HEK293T (cell line): ENCODE results near the gene DENND6A.

Source experiments
- CTCF ChIA-PET: fragments of 350-600 bp; formaldehyde crosslinking; extraction: SDS; loops from one replicate; lab custom pipeline; 2021; ENCODE audit warnings: antibody characterized with exemption, inconsistent platforms; lab: Yijun Ruan, JAX
- POLR2A ChIA-PET: fragments of 350-600 bp; formaldehyde crosslinking; extraction: SDS; loops from one replicate; lab custom pipeline; 2020; ENCODE audit warnings: antibody characterized with exemption, inconsistent platforms; lab: Yijun Ruan, JAX
- DNase-seq: peaks from one replicate; pipeline ENCODE4 v3.0.0; 2012; ENCODE audit warnings: mixed read lengths; ENCODE audit errors: extremely low spot score
- ARNT ChIP-seq: fragments of 450-650 bp; IDR thresholded peaks from 2 replicates; pipeline ENCODE4 v1.6.1; 2017; ENCODE audit warnings: mild to moderate bottlenecking
- BHLHE40 ChIP-seq: fragments of 450-650 bp; IDR thresholded peaks from 2 replicates; pipeline ENCODE4 v1.6.1; 2016; ENCODE audit warnings: mild to moderate bottlenecking, moderate library complexity, borderline replicate concordance
- CTBP1 ChIP-seq: fragments of 450-650 bp; IDR thresholded peaks from 2 replicates; pipeline ENCODE4 v1.6.1; 2016; ENCODE audit warnings: borderline replicate concordance
- ELF4 ChIP-seq: fragments of 450-650 bp; IDR thresholded peaks from 2 replicates; pipeline ENCODE4 v1.6.1; 2017; ENCODE audit warnings: antibody characterized with exemption
- FOXA1 ChIP-seq: fragments of 450-650 bp; IDR thresholded peaks from 2 replicates; pipeline ENCODE4 v1.6.1; 2016; ENCODE audit warnings: mild to moderate bottlenecking
- FOXK2 ChIP-seq: fragments of 450-650 bp; IDR thresholded peaks from 2 replicates; pipeline ENCODE4 v1.6.1; 2016; ENCODE audit warnings: mild to moderate bottlenecking
- FOXM1 ChIP-seq: fragments of 450-650 bp; IDR thresholded peaks from 2 replicates; pipeline ENCODE4 v1.6.1; 2017; ENCODE audit warnings: mild to moderate bottlenecking, borderline replicate concordance
- HDGF ChIP-seq: fragments of 450-650 bp; IDR thresholded peaks from 2 replicates; pipeline ENCODE4 v1.6.1; 2017; ENCODE audit warnings: antibody characterized with exemption, borderline replicate concordance
- L3MBTL2 ChIP-seq: fragments of 450-650 bp; conservative IDR thresholded peaks from 2 replicates; pipeline ENCODE4 v1.6.1; 2016; ENCODE audit warnings: mild to moderate bottlenecking
- LEF1 ChIP-seq: fragments of 450-650 bp; IDR thresholded peaks from 2 replicates; pipeline ENCODE4 v1.6.1; 2017; ENCODE audit warnings: mild to moderate bottlenecking, borderline replicate concordance
- NFRKB ChIP-seq: fragments of 450-650 bp; IDR thresholded peaks from 2 replicates; pipeline ENCODE4 v1.6.1; 2016; ENCODE audit warnings: mild to moderate bottlenecking, moderate library complexity
- SP1 ChIP-seq: fragments of 450-650 bp; IDR thresholded peaks from 2 replicates; pipeline ENCODE4 v1.6.1; 2017
- SUZ12 ChIP-seq: fragments of 450-650 bp; IDR thresholded peaks from 2 replicates; pipeline ENCODE4 v1.6.1; 2016; ENCODE audit warnings: mild to moderate bottlenecking
- TARDBP ChIP-seq: fragments of 450-650 bp; IDR thresholded peaks from 2 replicates; pipeline ENCODE4 v1.6.1; 2016
- ZNF384 ChIP-seq: fragments of 450-650 bp; IDR thresholded peaks from 2 replicates; pipeline ENCODE4 v1.6.1; 2016
- TF ChIP-seq, protein P1 (sequence below): fragments of 450-650 bp; IDR thresholded peaks from 2 replicates; pipeline ENCODE4 v1.6.1; 2016

The DENND6A gene

DNA sequence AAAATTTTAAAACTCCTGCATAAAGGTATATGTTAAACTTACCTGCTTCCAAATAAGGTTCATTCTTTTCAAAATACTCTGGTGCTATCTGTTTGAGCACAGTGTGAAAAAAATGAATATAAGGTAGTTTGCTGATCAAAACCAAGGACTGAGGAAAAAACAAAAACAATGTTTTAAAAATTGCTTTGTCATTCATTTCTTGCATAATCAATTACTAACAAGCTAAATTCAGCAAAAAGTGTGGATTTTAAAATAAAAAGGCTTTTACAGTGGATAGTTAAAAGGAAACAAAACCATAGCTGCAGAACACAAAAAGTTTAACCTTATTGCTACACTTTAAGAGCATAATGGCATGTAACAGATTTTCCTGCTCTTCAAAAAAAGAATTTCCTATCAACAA is 31.5 kb downstream of the DENND6A start:
- ChIA-PET POLR2A (no interaction called here), CTCF (no interaction called here)
- no peak for DNase-seq
- no peak for TF ChIP-seq ARNT
- no peak for TF ChIP-seq TARDBP
- TF ChIP-seq FOXM1, result no peak
- TF ChIP-seq FOXK2, result no peak
- TF ChIP-seq ELF4, result no peak
- TF ChIP-seq ZNF384, result no peak
- TF ChIP-seq SUZ12, result no peak
- TF ChIP-seq CTBP1, result no peak
- TF ChIP-seq HDGF, result no peak
- TF ChIP-seq SP1, result no peak
- TF ChIP-seq NFRKB, result no peak

DNA sequence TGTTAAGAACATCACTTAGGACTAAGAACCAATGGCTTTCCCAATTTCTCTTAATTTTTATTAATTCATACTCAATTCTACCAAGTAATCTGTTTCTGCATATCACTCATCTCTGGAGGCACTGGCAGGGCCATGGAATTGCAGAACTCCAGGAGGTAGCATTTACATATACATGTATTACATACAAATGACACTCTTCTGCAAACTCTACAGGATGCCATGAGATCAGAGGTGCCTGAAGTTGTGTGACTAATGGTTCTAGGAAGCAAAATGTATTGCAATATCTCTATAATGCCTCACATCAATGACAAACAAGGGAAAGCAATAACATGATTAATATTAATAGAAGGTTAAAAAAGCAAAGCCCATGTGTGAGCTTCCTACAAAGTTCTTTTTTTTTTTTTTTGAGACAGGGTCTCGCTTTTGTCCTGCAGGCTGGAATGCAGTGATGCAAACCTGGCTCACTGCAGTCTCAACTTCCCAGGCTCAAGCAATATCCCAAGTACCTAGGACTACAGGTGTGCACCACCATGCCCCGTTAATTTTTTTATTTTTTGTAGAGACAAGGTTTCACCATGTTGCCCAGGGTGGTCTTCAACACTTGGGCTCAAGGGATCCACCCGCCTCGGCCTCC is 33.0 kb downstream of the DENND6A start:
- ChIA-PET POLR2A (no interaction called here), CTCF (interaction anchor here (0.6 kb wide), 1 partner anchor 214 kb away, joined by 3 read pairs; no protein-coding TSS in a partner anchor)
- no peak for DNase-seq
- TF ChIP-seq SUZ12 (no peak), LEF1 (no peak)

DNA sequence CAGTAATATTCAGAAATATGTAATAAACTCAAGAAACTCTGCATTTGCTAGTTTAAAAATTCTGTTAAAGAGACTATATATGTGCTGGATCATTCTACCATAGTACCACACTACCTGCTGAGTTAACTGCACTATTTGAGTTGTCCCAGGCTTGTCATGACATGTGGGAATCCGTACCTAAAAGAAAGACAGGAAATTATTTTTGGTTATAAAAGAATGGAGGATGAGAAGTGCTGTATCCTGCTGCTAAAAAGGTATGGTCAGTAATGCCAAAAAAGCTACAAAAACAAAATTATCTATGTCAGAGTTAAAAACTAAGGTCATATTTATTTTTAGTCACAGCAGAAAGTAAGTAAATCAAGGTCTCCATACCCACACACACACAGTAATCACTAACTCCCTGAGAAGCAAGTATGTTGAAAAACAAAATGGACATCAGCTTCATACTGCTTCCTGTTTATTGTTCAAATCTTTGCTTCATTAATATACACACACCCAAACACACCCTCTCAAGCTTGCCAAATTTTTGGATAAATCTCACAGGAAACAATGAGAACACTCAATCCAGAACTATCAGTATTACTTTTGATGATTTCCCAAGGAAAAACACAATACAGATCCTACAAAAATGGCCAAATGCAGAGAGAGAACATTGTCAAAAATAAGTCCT is 33.7 kb downstream of the DENND6A start:
- POLR2A ChIA-PET, result no interaction called here
- CTCF ChIA-PET, result no interaction called here
- TF ChIP-seq ELF4, result no peak
- no peak for TF ChIP-seq LEF1
- TF ChIP-seq, protein P1, sequence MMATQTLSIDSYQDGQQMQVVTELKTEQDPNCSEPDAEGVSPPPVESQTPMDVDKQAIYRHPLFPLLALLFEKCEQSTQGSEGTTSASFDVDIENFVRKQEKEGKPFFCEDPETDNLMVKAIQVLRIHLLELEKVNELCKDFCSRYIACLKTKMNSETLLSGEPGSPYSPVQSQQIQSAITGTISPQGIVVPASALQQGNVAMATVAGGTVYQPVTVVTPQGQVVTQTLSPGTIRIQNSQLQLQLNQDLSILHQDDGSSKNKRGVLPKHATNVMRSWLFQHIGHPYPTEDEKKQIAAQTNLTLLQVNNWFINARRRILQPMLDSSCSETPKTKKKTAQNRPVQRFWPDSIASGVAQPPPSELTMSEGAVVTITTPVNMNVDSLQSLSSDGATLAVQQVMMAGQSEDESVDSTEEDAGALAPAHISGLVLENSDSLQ, result no peak
- DNase-seq, result no peak

DNA sequence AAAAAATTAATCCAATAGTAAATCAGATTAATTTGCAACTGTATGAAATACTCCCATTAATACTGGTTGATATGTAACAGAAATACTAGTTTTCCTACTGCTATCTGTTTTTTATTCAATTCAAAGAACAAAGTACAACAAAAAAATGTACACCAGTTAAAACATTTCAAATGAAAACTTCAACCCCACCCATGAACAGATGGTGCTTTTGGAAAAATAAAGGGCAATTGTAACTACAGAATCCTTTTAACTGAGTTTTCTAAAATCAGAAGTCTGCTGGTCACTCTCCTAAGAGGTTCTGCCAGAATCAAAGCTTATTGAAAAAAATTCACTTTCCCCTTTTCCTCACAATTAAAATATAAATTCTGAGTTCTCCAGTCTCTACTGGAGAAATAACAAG is 34.3 kb downstream of the DENND6A start:
- POLR2A ChIA-PET, result no interaction called here
- CTCF ChIA-PET, result no interaction called here
- no peak for DNase-seq
- TF ChIP-seq FOXM1 (no peak), L3MBTL2 (no peak), FOXA1 (no peak)
- TF ChIP-seq, protein P1, result no peak

DNA sequence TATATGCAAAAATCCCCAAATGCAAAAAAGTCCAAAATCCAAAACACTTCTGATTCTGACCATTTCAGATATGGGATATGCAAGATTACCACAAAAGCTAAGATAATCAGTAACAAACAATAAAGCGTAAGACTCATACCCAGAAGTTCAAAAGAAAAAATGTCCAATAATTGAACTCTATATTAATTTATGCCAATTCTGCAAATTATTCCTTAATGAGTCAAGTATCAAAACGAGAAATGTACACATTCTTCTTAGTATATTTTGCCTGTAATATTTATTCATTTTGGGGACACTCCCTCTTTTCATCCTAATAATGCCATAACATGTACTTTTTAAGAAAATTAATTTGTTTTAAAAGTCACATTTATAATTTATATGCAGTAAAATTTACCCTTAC is 37.1 kb downstream of the DENND6A start:
- TF ChIP-seq SP1 (no peak), ARNT (no peak), FOXM1 (no peak), FOXA1 (no peak), L3MBTL2 (no peak)
- ChIA-PET CTCF (no interaction called here), POLR2A (no interaction called here)
- DNase-seq, result no peak

DNA sequence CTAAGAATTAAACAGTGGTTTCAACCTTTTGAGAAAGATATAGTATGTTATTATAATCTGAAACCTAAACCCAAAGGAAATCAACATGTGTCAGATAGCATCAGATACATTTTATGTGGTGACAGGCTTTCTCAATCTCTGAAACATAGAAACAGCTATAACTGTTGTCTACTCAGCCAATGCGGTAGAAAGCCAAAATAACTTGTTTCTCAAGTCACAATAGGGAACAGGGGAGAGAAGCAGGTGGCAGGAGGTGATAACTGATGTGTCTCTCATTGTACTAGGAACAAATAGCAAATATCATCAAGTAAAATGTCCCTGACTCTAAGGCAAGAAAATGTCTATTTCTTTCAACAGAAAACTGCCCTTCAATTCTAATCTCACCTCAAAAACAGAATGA is 38.6 kb downstream of the DENND6A start:
- TF ChIP-seq ARNT (no peak), FOXM1 (no peak), L3MBTL2 (no peak), HDGF (no peak), TARDBP (no peak), BHLHE40 (no peak), ZNF384 (no peak), SUZ12 (no peak), CTBP1 (no peak), ELF4 (no peak), SP1 (no peak)
- TF ChIP-seq, protein P1, result no peak
- no peak for DNase-seq
- ChIA-PET CTCF (no interaction called here), POLR2A (no interaction called here)

DNA sequence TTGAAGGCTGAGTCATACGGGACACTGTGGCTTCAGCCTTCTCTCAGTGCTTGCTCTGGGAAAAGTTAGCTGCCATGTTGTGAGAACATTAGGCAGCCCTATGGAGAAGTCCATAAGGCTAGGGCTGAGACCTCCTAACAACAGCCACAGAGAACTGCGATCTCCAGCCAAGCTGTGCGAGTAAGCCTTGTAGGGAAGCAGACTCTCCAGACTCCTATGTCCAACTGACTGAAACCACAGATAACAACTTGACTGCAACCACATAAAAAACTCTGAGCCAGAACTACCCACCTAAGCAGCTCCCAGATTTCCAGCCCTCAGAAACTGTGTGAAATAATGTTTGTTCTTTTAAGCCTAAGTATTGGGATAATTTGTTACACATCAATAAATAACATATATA is 40.7 kb downstream of the DENND6A start:
- no peak for DNase-seq
- ChIA-PET POLR2A (no interaction called here), CTCF (no interaction called here)
- TF ChIP-seq NFRKB, result no peak
- TF ChIP-seq ELF4, result no peak
- TF ChIP-seq HDGF, result no peak
- no peak for TF ChIP-seq CTBP1
- no peak for TF ChIP-seq L3MBTL2
- TF ChIP-seq FOXA1, result no peak
